HepG2 (cell line): ENCODE data around the gene MOGAT3. TPM values are rescaled to one million over a fixed set of nuclear protein-coding genes. Genes with fewer than 3 reads are reported as not detected.

Source experiments
- AGO2 ChIP-seq: fragments of 200-400 bp; formaldehyde crosslinking; optimal IDR thresholded peaks from 2 replicates; pipeline ENCODE3; 2017; ENCODE audit warnings: mild to moderate bottlenecking, low read depth, low read length, moderate library complexity
- CC2D1A ChIP-seq: sonication (generic); formaldehyde crosslinking; IDR thresholded peaks from 2 replicates; pipeline ENCODE4 v1.8.1; 2023; ENCODE audit warnings: mild to moderate bottlenecking, missing genetic modification reagents
- ELF3 ChIP-seq: IDR thresholded peaks from 2 replicates; pipeline ENCODE4 v1.6.1; 2016; ENCODE audit warnings: missing genetic modification reagents, missing compliant biosample characterization
- EZH2 ChIP-seq: conservative IDR thresholded peaks from 2 replicates; pipeline ENCODE4 v1.6.1; 2012; ENCODE audit warnings: mild to moderate bottlenecking, low read depth, low read length, moderate library complexity
- FOSL2 ChIP-seq: sonication (generic); formaldehyde crosslinking; IDR thresholded peaks from 2 replicates; pipeline ENCODE4 v1.4.0; 2020; ENCODE audit warnings: missing genetic modification reagents
- FOXO4 ChIP-seq: sonication (generic); formaldehyde crosslinking; conservative IDR thresholded peaks from 2 replicates; pipeline ENCODE4 v1.8.1; 2023; ENCODE audit warnings: missing genetic modification reagents
- HNRNPUL1 ChIP-seq: fragments of 200-400 bp; formaldehyde crosslinking; IDR thresholded peaks from 2 replicates; pipeline ENCODE4 v1.6.1; 2017; ENCODE audit warnings: low read depth, mild to moderate bottlenecking, low read length, moderate library complexity
- IRX3 ChIP-seq: sonication (generic); formaldehyde crosslinking; IDR thresholded peaks from 2 replicates; pipeline ENCODE4 v1.8.1; 2023; ENCODE audit warnings: mild to moderate bottlenecking, low read depth, missing genetic modification reagents, borderline replicate concordance
- KAT7 ChIP-seq: IDR thresholded peaks from 2 replicates; pipeline ENCODE4 v1.6.1; 2018; ENCODE audit warnings: borderline replicate concordance, missing compliant biosample characterization
- KDM6A ChIP-seq: IDR thresholded peaks from 2 replicates; pipeline ENCODE4 v1.6.1; 2016; ENCODE audit warnings: low read depth
- KLF13 ChIP-seq: sonication (generic); formaldehyde crosslinking; IDR thresholded peaks from 2 replicates; pipeline ENCODE4 v1.4.0; 2020; ENCODE audit warnings: mild to moderate bottlenecking, missing genetic modification reagents
- ONECUT2 ChIP-seq: sonication (generic); formaldehyde crosslinking; IDR thresholded peaks from 2 replicates; pipeline ENCODE4 v1.4.0; 2020; ENCODE audit warnings: missing genetic modification reagents
- PRDM15 ChIP-seq: sonication (generic); formaldehyde crosslinking; IDR thresholded peaks from 2 replicates; pipeline ENCODE4 v1.4.0; 2020; ENCODE audit warnings: missing genetic modification reagents
- PTBP1 ChIP-seq: fragments of 200-400 bp; formaldehyde crosslinking; IDR thresholded peaks from 2 replicates; pipeline ENCODE4 v1.6.1; 2018; ENCODE audit warnings: low read length, low read depth; ENCODE audit not compliant: poor library complexity, severe bottlenecking
- REPIN1 ChIP-seq: sonication (generic); formaldehyde crosslinking; IDR thresholded peaks from 2 replicates; pipeline ENCODE4 v1.8.0; 2022; ENCODE audit warnings: missing genetic modification reagents, low read depth, mild to moderate bottlenecking, borderline replicate concordance
- SALL2 ChIP-seq: sonication (generic); formaldehyde crosslinking; IDR thresholded peaks from 2 replicates; pipeline ENCODE4 v1.8.1; 2023; ENCODE audit warnings: mild to moderate bottlenecking, missing genetic modification reagents, inconsistent platforms
- SRSF9 ChIP-seq: fragments of 200-400 bp; formaldehyde crosslinking; IDR thresholded peaks from 2 replicates; pipeline ENCODE4 v1.6.1; 2018; ENCODE audit warnings: borderline replicate concordance, mild to moderate bottlenecking, low read depth, low read length; ENCODE audit not compliant: insufficient read depth, poor library complexity, severe bottlenecking
- ZFP1 ChIP-seq: IDR thresholded peaks from 2 replicates; pipeline ENCODE4 v1.6.1; 2016
- ZNF337 ChIP-seq: sonication (generic); formaldehyde crosslinking; IDR thresholded peaks from 2 replicates; pipeline ENCODE4 v1.5.1; 2020; ENCODE audit warnings: missing genetic modification reagents, low read depth, mild to moderate bottlenecking, borderline replicate concordance
- ZNF354B ChIP-seq: sonication (generic); formaldehyde crosslinking; IDR thresholded peaks from 2 replicates; pipeline ENCODE4 v1.8.0; 2022; ENCODE audit warnings: mild to moderate bottlenecking, missing genetic modification reagents
- ZNF530 ChIP-seq: sonication (generic); formaldehyde crosslinking; IDR thresholded peaks from 2 replicates; pipeline ENCODE4 v1.5.0; 2020; ENCODE audit warnings: low read depth, mild to moderate bottlenecking, missing genetic modification reagents
- ZNF549 ChIP-seq: sonication (generic); formaldehyde crosslinking; IDR thresholded peaks from 2 replicates; pipeline ENCODE4 v1.5.0; 2020; ENCODE audit warnings: missing genetic modification reagents
- ZNF557 ChIP-seq: sonication (generic); formaldehyde crosslinking; IDR thresholded peaks from 2 replicates; pipeline ENCODE4 v1.4.0; 2020; ENCODE audit warnings: missing genetic modification reagents
- ZNF607 ChIP-seq: sonication (generic); formaldehyde crosslinking; IDR thresholded peaks from 2 replicates; pipeline ENCODE4 v1.5.1; 2020; ENCODE audit warnings: missing genetic modification reagents, mild to moderate bottlenecking, borderline replicate concordance
- ZNF670 ChIP-seq: sonication (generic); formaldehyde crosslinking; IDR thresholded peaks from 2 replicates; pipeline ENCODE4 v1.8.0; 2022; ENCODE audit warnings: mild to moderate bottlenecking, missing genetic modification reagents, borderline replicate concordance
- ZNF747 ChIP-seq: sonication (generic); formaldehyde crosslinking; IDR thresholded peaks from 2 replicates; pipeline ENCODE4 v1.8.1; 2023; ENCODE audit warnings: missing genetic modification reagents, mild to moderate bottlenecking, borderline replicate concordance
- ZNF891 ChIP-seq: sonication (generic); formaldehyde crosslinking; IDR thresholded peaks from 2 replicates; pipeline ENCODE4 v1.5.0; 2020; ENCODE audit warnings: mild to moderate bottlenecking, missing genetic modification reagents
- polyA plus RNA-seq, 8 experiments: library from polyadenylated mRNA; depleted of rRNA in 3 of 8; stranded (reverse) in 7 of 8; unstranded in 1 of 8; fragments of >200 nt; fragmentation: Illumina TruSeq in 4 of 8; extraction: Trizol in 4 of 8; gene quantifications; 2 replicates each; pipeline versions ENCODE4 v1.2.1 to v1.2.3, GENCODE V29; 2011 to 2016; ENCODE audit warnings: low read depth in 4 of 8, missing spikeins in 1 of 8, mixed read lengths in 1 of 8; ENCODE audit not compliant: insufficient read depth in 1 of 8
- total RNA-seq, 5 experiments: library from RNA; depleted of rRNA; stranded (reverse); fragments of >200 nt; fragmentation: Illumina TruSeq; extraction: Trizol; gene quantifications; 2 replicates each; pipeline ENCODE4 v1.2.3, GENCODE V29; 2016; ENCODE audit warnings: low read depth in 1 of 5

Gene MOGAT3
- total and polyA plus RNA-seq, 2 of the 13 experiments (the other 11 are each of a cell fraction or from before 2014, with no cell fraction given), result 22.5 to 30.5 TPM

- TF ChIP-seq EZH2, result no peak
- peak; percentile 81; the same call in 1 of the 2 replicates for TF ChIP-seq ZNF607
- TF ChIP-seq ZNF337, result no peak
- TF ChIP-seq KAT7 (CRISPR knock-in tag), result peak; percentile 65; the same call in 1 of the 2 replicates
- 0 out of 2 replicates have a peak, but pooled peaks have one; percentile 69 for TF ChIP-seq ZNF354B (CRISPR knock-in tag)
- TF ChIP-seq REPIN1 (CRISPR knock-in tag), result peak; percentile 53
- TF ChIP-seq ZNF670 (CRISPR knock-in tag), result 0 out of 2 replicates have a peak, but pooled peaks have one; percentile 19
- no peak for TF ChIP-seq FOXO4 (CRISPR knock-in tag)
- TF ChIP-seq ZFP1, result 0 out of 2 replicates have a peak, but pooled peaks have one; percentile 12
- peak; percentile 49 for TF ChIP-seq SALL2
- no peak for TF ChIP-seq HNRNPUL1
- no peak for TF ChIP-seq PTBP1
- TF ChIP-seq KLF13, result no peak
- 0 out of 2 replicates have a peak, but pooled peaks have one; percentile 7 for TF ChIP-seq PRDM15
- no peak for TF ChIP-seq ZNF557
- TF ChIP-seq ONECUT2 (CRISPR knock-in tag), result no peak
- peak; percentile 98 for TF ChIP-seq AGO2
- TF ChIP-seq ZNF891 (CRISPR knock-in tag), result peak; percentile 29
- TF ChIP-seq ELF3 (CRISPR knock-in tag), result peak; percentile 44; the same call in 1 of the 2 replicates
- no peak for TF ChIP-seq IRX3 (CRISPR knock-in tag)
- no peak for TF ChIP-seq CC2D1A (CRISPR knock-in tag)
- TF ChIP-seq ZNF747 (CRISPR knock-in tag), result no peak; the same call in 1 of the 2 replicates
- no peak for TF ChIP-seq ZNF530 (CRISPR knock-in tag)
- no peak; the same call in 1 of the 2 replicates for TF ChIP-seq FOSL2 (CRISPR knock-in tag)
- TF ChIP-seq ZNF549 (CRISPR knock-in tag), result no peak; the same call in 1 of the 2 replicates
- TF ChIP-seq KDM6A (CRISPR knock-in tag), result no peak
- TF ChIP-seq SRSF9, result no peak
Measured at GRCh38 chr7:101244375-101245146, 43.7 kb upstream of the MOGAT3 start, which contains the start of gene FIS1 (continued).
